C4-2B (cell line): Measurements from ENCODE around the gene HSBP1.

ENCODE experiments used
- H3K27ac ChIP-seq: fragments of 450-650 bp; 2 replicates; pipeline ENCODE4 v1.5.1; 2017
- ZFX ChIP-seq: fragments of 450-650 bp; IDR thresholded peaks from 2 replicates; pipeline ENCODE4 v1.6.1; 2017
- TF ChIP-seq, protein P1 (sequence below): fragments of 450-650 bp; conservative IDR thresholded peaks from 2 replicates; pipeline ENCODE4 v1.5.1; 2017; ENCODE audit warnings: mild to moderate bottlenecking

The HSBP1 gene

DNA sequence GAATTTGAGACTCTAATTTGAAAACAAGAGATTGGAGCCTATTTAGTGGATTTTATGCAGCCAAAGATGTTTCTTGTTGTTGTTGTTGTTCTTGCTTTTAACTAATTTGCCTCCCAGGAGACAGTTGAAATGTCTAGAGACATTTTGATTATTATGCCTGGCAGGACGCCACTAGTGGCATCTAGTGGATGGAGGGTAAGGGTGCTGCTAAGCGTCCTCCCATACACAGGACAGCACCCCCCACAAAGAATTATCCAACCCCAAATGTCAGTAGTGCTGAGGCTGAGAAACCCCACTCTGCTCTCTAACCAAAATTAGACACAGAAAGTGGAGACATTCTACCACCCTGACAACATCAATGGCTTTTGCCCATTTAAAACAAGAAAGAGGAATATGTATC is 15.4 kb upstream of the HSBP1 start:
- TF ChIP-seq, protein P1, sequence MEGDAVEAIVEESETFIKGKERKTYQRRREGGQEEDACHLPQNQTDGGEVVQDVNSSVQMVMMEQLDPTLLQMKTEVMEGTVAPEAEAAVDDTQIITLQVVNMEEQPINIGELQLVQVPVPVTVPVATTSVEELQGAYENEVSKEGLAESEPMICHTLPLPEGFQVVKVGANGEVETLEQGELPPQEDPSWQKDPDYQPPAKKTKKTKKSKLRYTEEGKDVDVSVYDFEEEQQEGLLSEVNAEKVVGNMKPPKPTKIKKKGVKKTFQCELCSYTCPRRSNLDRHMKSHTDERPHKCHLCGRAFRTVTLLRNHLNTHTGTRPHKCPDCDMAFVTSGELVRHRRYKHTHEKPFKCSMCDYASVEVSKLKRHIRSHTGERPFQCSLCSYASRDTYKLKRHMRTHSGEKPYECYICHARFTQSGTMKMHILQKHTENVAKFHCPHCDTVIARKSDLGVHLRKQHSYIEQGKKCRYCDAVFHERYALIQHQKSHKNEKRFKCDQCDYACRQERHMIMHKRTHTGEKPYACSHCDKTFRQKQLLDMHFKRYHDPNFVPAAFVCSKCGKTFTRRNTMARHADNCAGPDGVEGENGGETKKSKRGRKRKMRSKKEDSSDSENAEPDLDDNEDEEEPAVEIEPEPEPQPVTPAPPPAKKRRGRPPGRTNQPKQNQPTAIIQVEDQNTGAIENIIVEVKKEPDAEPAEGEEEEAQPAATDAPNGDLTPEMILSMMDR, result no peak
- TF ChIP-seq ZFX, result no peak
- no peak overlapping the region for H3K27ac ChIP-seq

DNA sequence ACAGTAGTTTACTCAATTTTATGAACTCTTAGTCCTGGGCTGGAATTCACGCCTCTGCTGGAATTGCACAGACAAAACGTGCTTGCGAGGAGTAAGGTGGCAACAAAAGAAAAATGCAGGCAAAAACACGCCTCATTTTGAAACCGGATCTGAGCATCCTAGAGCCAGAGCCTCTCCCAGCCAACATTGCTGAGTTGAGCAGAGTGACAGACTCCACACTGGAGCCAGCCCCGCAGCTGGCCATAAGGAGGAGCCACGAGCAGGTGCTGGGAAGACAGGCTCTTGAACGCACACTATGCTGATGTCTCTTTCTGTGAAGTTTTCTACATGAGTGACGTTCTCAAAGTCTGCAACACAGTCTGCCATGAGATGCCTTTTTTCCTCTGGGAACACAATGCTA is 14.6 kb upstream of the HSBP1 start:
- TF ChIP-seq, protein P1, result no peak
- TF ChIP-seq ZFX, result no peak
- H3K27ac ChIP-seq, result no peak overlapping the region

DNA sequence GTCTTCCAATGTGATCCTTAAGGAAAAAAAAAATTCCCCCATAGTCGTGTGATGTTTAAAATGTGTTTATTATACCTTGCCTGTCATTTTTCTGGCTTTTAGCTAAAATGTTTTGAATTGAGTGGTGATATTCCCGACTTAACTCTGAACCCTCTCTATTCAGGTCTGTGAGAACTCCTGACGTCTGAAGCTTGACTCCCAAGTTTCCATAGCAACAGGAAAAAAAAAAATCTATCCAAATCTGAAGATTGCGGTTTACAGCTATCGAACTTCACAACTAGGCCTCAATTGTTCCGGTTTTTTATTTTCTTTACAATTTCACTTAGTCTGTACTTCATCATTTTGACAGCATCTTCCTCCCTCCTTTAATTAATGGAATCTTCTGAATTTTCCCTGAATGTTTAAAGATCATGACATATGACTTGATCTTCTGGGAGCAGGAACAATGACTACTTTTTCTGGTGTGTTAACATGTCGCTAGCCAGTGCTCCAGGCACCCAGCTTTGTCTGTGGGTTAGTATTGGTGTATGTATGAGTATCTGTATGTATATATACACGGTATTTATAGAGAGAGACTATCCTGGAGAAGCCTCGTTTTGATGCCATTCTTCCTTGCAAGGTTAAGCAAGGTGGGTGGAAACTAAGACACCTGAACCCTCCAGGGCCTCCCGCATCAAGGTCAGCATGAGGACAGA is 12.8 kb upstream of the HSBP1 start:
- no peak overlapping the region for H3K27ac ChIP-seq
- TF ChIP-seq, protein P1, result no peak

DNA sequence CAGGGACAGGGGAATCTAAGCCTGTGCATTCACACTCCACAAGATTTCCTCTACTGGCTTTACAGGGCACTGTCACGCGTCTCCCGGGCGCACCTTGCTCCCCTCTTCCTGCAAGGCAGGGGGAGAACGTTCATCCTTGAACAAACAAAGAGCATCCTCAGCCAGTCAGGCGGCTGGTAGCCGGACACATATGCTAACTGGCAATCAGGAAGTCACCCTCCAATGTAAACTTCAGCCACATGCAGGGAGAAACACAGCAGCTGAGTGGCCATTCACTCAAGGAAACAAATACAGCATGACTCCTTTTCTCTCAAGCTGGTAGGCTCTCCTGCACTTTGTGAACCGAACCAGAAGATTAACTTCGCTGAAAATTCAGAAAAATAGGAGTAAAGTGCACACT is 10.8 kb upstream of the HSBP1 start:
- H3K27ac ChIP-seq, result no peak overlapping the region
- TF ChIP-seq, protein P1, result no peak
- no peak for TF ChIP-seq ZFX

DNA sequence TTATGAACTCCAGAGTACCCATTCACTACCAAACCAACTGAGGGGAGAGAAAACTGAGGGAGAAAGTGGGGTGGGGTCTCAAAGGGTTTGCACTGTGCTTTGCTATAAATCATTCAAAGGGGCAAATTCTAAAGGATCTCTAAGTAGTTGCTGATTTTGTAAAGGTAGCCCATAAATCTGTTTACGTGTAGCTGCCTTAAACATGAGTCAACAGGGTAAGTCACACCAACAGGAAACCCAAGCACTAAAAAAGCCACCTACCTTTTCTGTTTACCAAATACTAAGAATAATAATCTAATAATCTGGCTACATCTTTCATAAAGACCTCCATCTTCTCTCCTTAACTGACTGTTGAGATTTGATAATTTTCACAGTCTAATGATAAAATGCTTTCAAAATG is 8.4 kb upstream of the HSBP1 start:
- no peak overlapping the region for H3K27ac ChIP-seq
- TF ChIP-seq, protein P1, result no peak
- TF ChIP-seq ZFX, result no peak

DNA sequence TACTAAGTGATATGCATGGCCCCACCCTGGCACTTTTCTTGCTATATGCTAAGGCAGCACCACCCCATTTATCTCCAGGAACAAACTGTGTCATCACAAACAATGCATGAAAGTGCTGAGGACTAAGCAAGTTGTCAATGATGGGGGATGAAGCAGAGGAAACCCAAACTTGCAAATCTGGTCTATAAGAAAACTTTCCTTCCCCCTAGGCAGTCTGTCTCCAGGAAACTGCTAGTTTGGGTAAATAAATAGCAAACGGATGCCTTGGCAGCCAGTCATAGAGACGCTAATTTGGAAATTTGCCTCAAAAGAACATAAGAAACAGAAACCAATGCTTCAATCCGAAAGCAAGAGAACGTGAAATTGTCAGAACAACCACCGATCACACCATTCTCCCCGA is 5.6 kb upstream of the HSBP1 start:
- H3K27ac ChIP-seq, result peak overlapping the region; percentile 91
- no peak for TF ChIP-seq ZFX
- TF ChIP-seq, protein P1, result no peak

DNA sequence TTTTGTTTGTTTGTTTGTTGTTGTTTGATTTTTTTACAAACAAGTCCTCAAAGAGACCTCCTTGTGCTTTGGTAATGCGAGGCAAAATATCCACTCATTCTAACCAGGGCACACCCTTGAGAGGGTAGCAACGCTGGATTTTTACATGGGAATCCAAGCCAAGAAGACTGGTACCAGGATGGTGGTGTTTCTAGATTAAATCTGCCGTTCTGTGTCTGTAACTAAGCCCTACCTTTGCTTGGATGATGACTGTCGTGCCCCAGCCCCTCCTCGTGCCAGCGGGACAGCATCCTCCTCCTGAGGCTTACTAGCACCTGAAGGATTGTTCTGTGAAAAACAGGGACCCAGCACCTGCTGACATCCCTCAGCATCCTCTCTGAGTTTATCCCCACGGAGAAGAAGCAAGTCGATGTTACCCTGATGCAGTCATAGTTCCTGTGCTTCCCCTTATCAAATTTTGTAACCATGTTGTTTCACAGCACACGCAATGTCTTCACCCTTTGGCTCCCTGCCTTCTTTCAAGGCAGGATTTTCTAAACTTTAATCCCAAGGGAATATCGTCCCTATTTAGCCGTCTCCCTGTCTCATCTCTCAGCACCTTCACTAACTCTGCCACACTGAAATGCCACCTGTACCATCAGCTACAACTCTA is 5.1 kb upstream of the HSBP1 start:
- TF ChIP-seq ZFX, result no peak
- TF ChIP-seq, protein P1, result no peak
- H3K27ac ChIP-seq, result peak overlapping the region; percentile 91
